Calu3 (cell line): ENCODE data around the gene AIPL1. TPM values are rescaled to one million over a fixed set of nuclear protein-coding genes. Genes with fewer than 3 reads are reported as not detected.

ENCODE experiments used
- BruUV-seq: library from RNA; stranded (reverse); fragments of 400-500 nt; replicated peaks from 2 replicates; lab custom pipeline; 2021; lab: Mats Ljungman, UMichigan
- CTCF ChIA-PET: fragments of 300-600 bp; sonication (Branson Sonifier 250); formaldehyde crosslinking; loops from one replicate; lab custom pipeline; 2022; ENCODE audit warnings: antibody characterized with exemption; lab: Charles Lee
- DNase-seq: peaks from one replicate; pipeline ENCODE4 v3.0.0; 2022
- H3K27ac Mint-ChIP-seq: one replicate; pipeline ENCODE4 v1.8.0; 2022; ENCODE audit warnings: mixed read lengths; ENCODE audit not compliant: unreplicated experiment
- H3K27me3 Mint-ChIP-seq: one replicate; pipeline ENCODE4 v1.8.0; 2022; ENCODE audit warnings: mixed read lengths; ENCODE audit not compliant: unreplicated experiment
- H3K36me3 Mint-ChIP-seq: one replicate; pipeline ENCODE4 v1.8.0; 2022; ENCODE audit warnings: mild to moderate bottlenecking, moderate library complexity, mixed read lengths; ENCODE audit not compliant: insufficient read depth, unreplicated experiment
- H3K4me1 Mint-ChIP-seq: one replicate; pipeline ENCODE4 v1.8.0; 2022; ENCODE audit warnings: mild to moderate bottlenecking, low read depth, mixed read lengths; ENCODE audit not compliant: unreplicated experiment
- H3K4me3 Mint-ChIP-seq: one replicate; pipeline ENCODE4 v1.8.0; 2022; ENCODE audit warnings: mild to moderate bottlenecking, low read depth, moderate library complexity, mixed read lengths; ENCODE audit not compliant: unreplicated experiment
- H3K9me3 Mint-ChIP-seq: one replicate; pipeline ENCODE4 v1.8.0; 2022; ENCODE audit warnings: low read depth, mixed read lengths; ENCODE audit not compliant: unreplicated experiment
- intact Hi-C: fragments of 100-400 bp; cut with micrococcal nuclease; formaldehyde crosslinking; loops from one replicate; pipeline ENCODE4 v1.10.0; 2022; ENCODE audit not compliant: unreplicated experiment
- total RNA-seq: library from RNA; stranded (reverse); gene quantifications from 2 replicates; pipeline ENCODE4 v1.2.3, GENCODE V29; 2022
- TF ChIP-seq, protein P1 (sequence below): fragments of 200-600 bp; IDR thresholded peaks from one replicate; pipeline ENCODE4 v1.8.0; 2022; ENCODE audit warnings: antibody characterized with exemption; ENCODE audit not compliant: unreplicated experiment

AIPL1 gene
- total RNA-seq, 1 experiment from 2014 or later: not detected

GRCh38 chr17:6388416-6388815 lies 46.5 kb downstream of the AIPL1 start:
- Mint-ChIP-seq H3K27ac (no peak overlapping the region), H3K9me3 (no peaks in the 10 kb centered on the region), H3K27me3 (peaks cover 9% of the 10 kb centered on the region), H3K36me3 (peaks cover 5% of the 10 kb centered on the region), H3K4me1 (peaks cover 13% of the 10 kb centered on the region), H3K4me3 (no peak overlapping the region)
- no TSS peak for BruUV-seq
- CTCF ChIA-PET: no interaction called here
- intact Hi-C loops: no loop called here
- DNase-seq: no peak
- TF ChIP-seq, protein P1, sequence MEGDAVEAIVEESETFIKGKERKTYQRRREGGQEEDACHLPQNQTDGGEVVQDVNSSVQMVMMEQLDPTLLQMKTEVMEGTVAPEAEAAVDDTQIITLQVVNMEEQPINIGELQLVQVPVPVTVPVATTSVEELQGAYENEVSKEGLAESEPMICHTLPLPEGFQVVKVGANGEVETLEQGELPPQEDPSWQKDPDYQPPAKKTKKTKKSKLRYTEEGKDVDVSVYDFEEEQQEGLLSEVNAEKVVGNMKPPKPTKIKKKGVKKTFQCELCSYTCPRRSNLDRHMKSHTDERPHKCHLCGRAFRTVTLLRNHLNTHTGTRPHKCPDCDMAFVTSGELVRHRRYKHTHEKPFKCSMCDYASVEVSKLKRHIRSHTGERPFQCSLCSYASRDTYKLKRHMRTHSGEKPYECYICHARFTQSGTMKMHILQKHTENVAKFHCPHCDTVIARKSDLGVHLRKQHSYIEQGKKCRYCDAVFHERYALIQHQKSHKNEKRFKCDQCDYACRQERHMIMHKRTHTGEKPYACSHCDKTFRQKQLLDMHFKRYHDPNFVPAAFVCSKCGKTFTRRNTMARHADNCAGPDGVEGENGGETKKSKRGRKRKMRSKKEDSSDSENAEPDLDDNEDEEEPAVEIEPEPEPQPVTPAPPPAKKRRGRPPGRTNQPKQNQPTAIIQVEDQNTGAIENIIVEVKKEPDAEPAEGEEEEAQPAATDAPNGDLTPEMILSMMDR: no peak

DNA sequence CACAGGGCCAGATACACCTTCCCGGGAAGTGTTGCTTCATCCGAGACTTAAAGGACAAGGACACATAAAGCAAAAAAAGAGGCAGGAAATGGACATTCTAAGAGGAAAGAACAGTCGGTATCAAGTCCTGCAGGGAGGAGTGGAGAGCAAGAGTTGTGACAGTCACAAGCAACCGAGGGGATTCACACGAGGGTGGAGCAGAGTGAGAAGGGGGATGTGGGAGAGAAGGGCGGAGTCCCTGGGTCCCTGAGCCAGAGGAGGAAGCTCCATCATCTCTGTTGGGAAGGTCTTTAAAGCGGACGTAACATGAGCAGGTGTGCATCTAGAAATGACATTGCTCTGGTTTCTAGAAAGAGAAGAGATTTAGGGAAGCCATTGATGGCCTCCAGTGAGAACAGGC lies 47.1 kb downstream of the AIPL1 start:
- H3K27me3 Mint-ChIP-seq: peaks cover 14% of the 10 kb centered on the region
- intact Hi-C loops: no loop called here
- no peaks in the 10 kb centered on the region for H3K9me3 Mint-ChIP-seq
- DNase-seq: no peak
- CTCF ChIA-PET: no interaction called here
- H3K27ac Mint-ChIP-seq: no peak overlapping the region
- BruUV-seq: no TSS peak
- H3K4me1 Mint-ChIP-seq: peaks cover 8% of the 10 kb centered on the region
- TF ChIP-seq, protein P1: no peak
- H3K4me3 Mint-ChIP-seq: no peak overlapping the region
- peaks cover 5% of the 10 kb centered on the region for H3K36me3 Mint-ChIP-seq

GRCh38 chr17:6387442-6387841 lies 47.5 kb downstream of the AIPL1 start:
- CTCF ChIA-PET: no interaction called here
- Mint-ChIP-seq H3K36me3 (peaks cover under 1% of the 10 kb centered on the region), H3K27me3 (peaks cover 18% of the 10 kb centered on the region), H3K4me1 (peaks cover 3% of the 10 kb centered on the region), H3K4me3 (no peak overlapping the region), H3K27ac (no peak overlapping the region), H3K9me3 (no peaks in the 10 kb centered on the region)
- TF ChIP-seq, protein P1: no peak
- DNase-seq: no peak
- no TSS peak for BruUV-seq
- intact Hi-C loops: no loop called here

DNA sequence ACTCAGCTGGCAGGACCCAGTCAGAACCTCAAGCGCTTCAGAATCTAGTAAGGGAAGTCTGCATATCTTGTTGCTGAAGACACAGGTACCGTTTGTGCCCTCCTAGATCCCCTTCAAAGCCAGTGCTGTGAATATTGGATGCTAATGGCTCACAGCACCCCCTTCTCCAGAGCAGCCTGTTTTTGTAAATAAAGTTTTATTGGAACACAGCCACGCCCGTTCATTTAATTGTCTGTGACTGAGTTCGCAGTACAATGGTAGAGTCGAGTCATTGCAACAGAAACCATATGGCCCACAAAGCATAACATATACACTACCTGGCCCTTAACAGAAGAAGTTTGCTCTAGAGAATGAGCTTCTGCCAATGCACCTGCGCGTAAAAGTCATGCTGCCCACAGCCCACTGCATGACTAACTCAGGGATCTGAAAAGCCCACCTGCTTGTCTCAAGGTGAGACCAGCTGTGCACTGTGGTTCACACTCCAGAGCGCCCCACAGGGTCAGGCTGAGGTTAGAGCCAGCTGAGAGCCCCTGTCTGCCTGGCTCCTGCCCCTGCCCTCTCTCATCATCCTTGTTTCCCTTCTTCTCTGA lies 48.8 kb downstream of the AIPL1 start:
- Mint-ChIP-seq H3K9me3 (no peaks in the 10 kb centered on the region), H3K4me3 (no peak overlapping the region), H3K27me3 (peaks cover 31% of the 10 kb centered on the region), H3K36me3 (no peaks in the 10 kb centered on the region), H3K27ac (no peak overlapping the region), H3K4me1 (no peaks in the 10 kb centered on the region)
- intact Hi-C loops: no loop called here
- CTCF ChIA-PET: no interaction called here
- no peak for DNase-seq
- TF ChIP-seq, protein P1: no peak
- BruUV-seq: no TSS peak
